Measurements from ENCODE around the gene PNLIPRP2.

Gene PNLIPRP2

DNA sequence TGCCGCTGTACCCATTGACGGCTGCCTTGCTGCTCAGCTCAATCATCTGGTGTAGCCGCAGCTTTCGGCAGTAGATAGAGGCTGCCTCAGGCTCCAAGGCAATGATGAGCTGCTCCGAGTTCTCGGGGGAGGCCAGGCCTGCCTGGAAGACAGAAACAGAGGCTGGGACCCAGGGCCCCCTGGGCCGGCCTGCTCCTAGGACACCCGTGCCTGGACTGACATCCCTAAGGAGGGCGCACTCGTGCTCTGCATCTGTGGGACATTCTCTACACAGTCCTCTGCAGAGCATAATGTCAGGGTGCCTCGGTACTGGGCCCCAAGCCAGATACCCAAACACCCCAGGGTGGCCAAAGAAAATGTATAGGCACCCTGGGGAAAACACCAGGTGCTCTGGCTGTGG, 63.1 kb downstream of the PNLIPRP2 start:
- no peak for DNase-seq (ENCODE audit: low read depth)

DNA sequence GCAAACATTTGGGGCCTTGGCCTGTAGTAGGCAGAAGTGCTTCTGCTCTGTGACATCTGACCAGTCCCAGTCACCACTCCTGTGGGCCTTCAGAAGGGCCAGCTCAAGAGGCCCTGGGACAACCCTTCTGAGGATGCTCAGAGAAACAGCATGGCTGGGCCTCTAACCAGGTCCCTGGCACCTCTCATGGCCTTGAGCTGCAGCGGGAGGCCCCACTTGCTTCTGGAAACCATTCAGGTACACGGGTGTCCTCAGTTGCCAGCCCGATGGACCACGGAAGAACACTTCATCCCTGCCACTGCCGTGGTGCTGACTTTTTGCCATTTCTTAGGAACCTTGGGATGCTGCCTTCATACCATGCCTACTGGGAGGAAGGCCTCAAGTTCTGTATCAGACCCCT, 64.0 kb downstream of the PNLIPRP2 start:
- DNase-seq (ENCODE audit: low read depth) = no peak

DNA sequence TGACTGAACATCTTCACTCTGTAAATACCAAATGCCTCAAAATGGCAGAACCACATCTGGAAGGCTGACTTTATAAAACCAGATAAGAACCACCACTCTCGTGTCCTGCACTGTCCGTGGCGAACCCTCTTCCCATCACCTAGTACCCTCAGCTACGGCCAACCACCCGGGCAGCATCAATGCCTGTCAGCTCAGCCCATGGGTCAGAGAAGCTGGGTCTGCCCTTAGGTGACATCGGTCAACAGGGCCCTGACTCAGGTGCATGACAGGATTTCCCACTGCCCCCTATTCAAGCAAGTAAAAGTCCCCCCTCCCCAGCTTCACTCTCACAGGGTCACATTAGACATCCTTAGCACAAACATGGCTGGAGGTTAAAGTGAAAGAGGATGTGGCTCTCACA, 65.1 kb downstream of the PNLIPRP2 start:
- DNase-seq (ENCODE audit: low read depth) = no peak

DNA sequence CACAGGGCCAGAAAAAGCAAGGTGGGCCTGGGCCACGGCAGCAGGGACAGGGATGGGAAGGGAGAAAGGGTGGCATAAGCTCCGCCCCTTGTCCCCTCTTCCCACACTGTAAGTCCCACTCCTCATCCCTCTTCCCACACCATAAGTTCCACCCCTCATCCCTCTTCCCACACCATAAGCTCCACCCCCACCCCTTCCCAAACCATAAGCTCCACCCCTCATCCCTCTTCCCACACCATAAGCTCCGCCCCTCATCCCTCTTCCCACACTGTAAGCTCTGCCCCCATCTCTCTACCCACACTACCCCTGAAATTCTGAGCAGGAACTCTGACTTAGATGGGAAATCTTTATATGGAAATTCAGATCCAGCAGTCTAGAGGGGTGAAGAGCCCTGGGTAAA, 65.9 kb downstream of the PNLIPRP2 start:
- DNase-seq (ENCODE audit: low read depth) = no peak

DNA sequence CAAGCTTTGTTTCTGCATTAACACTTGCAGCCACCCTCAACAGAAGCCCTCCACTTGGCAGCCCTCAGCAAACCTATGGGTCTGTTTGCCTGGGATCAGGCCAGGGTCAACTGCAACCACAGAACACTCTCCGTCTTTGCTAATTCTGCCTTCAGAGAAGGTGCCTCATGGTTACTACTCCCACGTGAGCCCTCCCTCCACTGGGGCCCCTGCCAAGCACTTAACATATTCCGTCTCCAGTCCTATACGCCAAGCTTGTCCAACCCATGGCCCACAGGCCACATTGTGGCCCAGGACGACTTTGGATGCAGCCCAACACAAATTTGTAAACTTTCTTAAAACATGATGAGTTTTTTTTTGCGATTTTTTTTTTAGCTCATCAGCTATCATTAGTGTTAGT, 66.9 kb downstream of the PNLIPRP2 start:
- DNase-seq (ENCODE audit: low read depth) = no peak

DNA sequence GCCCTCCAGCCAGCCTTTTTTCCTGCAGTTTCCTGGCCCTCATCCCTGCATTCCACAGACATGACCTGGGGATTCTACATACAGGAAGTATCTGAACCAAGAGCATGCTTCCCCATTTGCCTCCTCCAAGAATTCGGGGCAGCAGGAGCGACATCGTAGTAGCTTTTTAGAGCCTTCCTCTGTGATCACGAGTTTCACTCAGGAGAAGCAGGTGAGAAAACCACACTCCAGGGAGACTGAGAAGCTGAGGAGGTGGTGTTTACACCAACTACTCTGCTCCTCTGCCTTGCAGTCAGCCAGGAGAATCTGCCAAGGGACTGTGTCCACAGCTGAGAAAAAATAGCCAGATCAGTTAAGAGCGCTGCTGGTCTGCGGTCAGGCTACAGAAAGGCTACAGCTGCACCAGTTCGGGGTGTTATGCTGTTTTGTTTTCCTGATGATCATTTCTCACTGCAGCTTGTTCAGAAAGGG, 67.5 kb downstream of the PNLIPRP2 start:
- no peak for DNase-seq (ENCODE audit: low read depth)

DNA sequence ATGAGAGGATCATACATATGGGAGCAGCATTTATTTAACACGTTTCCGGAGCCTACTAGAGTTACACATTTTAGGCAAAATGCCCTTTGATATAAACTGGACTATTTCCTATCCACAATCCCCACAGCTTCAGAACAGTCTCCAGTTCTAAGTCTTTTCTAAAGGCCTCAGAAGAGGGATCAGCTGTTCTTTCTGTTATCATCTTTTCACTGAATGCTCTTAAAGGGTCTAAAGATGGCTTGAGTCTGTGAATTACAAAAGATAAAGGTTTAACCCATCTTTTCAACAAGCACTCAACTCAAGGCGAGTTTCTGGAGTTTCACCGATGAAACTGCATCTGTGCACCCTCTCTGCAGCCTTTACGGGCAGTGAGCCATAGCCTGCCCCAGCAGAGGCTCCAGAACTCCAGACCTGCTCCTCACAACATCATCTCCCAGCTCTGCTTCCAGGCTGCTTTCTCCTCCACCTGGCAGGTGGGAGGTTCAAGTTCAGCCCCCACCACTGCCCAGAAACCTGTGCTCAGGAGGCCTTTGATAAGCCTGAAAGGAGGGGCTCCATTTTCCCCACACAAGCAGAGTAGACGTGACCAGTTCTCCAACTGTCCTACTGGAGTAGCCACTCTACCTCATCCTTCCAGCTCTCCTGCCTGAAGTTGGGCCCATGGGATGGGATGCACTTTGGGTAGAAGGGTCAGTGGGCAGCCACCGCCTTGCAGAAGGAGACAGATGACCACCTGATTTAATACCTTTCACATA, 68.2 kb downstream of the PNLIPRP2 start:
- no peak for DNase-seq (ENCODE audit: low read depth)

DNA sequence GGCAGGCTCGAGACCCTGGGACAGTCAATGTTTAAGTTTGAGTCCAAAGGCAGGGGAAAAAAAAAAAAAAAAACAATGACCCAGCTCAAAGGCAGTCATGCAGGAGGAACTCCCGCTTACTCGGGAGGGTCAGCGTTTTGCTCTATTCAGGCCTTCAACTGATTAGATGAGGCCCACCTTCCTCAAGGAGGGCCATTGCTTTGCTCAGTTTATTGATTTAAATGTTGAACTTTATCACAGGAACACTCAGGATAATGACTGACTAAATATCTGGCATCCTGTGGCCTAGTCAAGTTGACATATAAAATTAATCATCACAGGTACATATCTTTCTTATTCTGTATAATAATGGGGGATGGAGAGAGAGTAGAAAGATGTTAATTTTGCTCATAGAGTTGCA, 69.0 kb downstream of the PNLIPRP2 start:
- DNase-seq (ENCODE audit: low read depth) = no peak

DNA sequence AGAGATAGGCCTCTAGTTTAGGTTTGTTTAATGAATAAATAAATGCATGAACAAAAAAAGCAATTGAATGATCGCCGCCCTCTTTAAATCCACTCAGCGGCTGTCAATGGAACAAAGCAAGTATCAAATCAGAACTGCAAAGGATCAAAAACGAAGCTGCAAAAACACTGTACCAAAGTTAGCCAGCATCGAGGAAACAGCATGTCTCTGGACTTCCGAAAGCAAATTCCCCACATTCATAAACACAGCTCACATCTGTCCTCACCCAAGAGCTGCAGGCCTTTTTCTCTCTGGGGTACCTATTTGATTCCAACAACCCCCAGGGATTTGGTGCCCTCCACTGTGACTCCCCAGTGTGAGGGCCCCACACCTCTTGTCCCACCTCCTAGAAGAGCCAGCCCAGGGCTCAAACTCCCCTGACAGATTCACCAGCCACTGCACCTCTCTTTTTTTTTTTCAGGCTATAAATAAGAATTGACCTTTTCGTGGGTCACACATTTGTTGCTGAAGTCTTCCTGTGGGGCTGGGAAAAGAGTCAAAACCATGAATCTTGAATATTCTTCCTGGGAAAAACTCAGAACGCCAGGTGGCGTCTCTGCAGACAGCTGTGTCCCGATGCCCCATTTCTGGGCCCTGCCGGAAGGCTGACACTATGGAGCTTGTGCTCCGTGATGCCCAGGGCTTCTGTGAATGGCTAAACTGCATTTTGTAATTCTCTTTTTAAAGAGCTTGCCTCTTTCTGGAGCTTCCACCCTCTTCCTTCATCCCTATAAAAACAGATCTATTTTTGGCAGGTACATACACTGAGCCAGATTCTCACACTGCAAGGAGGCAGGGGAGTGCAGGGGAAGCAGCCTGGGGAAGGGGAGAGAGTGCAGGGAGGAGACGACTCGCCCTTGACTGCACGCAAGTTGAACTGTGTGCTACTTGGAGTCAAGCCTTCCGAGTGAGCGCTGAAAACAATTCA, 69.9 kb downstream of the PNLIPRP2 start:
- DNase-seq (ENCODE audit: low read depth) = no peak

DNA sequence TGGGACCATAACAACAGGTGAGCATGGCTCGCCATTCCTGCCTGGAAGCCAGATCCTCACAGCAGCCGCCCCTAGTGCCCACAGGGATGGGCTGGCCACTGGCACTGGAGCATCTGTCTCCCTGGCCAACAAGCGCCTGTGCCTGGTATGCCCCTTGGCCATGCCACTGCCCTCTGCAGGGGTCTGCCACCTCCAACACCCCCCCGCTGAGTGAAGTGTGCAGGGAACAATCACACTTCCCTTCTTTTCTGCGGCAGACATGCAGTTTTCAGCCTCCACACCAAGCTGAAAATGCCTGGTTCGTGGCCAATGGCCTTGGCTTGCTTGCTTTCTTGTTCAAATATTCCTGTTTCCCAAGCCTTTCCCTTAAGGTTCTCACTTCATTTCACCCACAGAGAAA, 70.9 kb downstream of the PNLIPRP2 start:
- no peak for DNase-seq (ENCODE audit: low read depth)

DNA sequence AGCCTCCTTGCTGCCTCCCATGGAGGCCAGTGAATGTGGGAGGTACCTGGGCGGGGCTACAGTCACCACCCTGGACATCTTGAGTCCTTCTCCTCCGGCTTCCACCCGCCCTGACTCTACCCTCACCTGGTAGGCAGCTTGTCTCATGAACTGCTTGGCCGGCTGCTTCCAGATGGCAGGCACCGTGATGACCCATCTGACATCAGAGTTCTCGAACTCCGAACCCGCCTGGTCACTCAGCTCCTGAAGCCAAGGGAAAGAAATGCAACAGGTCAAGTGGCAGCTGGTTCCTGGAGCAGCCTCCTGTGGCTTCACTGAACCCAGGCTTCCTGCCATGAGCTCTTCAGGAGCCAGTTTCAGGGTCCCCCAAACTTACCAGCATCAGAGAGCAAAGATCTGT, 71.5 kb downstream of the PNLIPRP2 start:
- no peak for DNase-seq (ENCODE audit: low read depth)

DNA sequence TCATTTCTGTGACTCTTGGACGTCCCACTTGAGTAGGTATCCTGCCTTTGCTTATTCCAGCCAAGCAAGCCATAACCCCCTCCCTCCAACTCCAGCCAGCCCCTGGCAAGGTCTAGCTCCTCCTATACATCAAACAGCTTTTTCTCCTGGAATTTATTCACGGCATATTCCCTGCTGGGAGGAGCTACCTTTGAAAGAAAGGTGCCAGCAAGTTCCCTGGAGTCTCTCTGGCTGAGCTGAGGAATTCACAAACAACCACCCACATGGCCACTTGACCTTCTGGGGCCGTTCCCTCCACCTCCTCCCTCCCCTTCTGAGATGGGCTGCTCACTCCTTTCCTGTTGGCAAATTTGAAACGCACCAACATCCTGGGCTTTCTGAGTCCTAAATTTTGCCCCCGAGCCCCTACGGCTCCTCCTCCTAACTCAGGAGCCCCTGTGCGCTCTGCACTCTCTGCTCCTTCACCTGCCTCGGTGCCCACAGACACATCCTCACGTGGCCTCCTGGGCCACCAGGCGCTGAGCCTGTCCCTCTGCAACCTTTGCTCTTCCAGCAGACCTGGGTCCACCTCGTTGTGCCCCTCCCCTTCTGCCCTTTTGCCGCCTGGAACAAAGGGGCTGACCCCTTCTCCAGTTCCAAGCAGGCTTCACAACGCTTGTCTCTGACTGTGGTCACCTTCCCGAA, 73.6 kb downstream of the PNLIPRP2 start:
- DNase-seq (ENCODE audit: low read depth) = no peak

Measured in T follicular helper cell (primary cell).